Measurements from ENCODE around the gene REC114. TPM values are rescaled to one million over a fixed set of nuclear protein-coding genes. Genes with fewer than 3 reads are reported as not detected.

Gene REC114, protein sequence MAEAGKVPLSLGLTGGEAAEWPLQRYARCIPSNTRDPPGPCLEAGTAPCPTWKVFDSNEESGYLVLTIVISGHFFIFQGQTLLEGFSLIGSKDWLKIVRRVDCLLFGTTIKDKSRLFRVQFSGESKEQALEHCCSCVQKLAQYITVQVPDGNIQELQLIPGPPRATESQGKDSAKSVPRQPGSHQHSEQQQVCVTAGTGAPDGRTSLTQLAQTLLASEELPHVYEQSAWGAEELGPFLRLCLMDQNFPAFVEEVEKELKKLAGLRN
- total RNA-seq (not detected), polyA plus RNA-seq (under 1 TPM in 1 of 3 donors, not detected in 2; 0.40 TPM)
- long read RNA-seq, donor 1, result 0 reads
- long read RNA-seq, donor 2, partial matches to known transcripts, result 17 of 77 reads
- long read RNA-seq, donor 2, other reads (novel, unspliced or antisense), result 60 of 77 reads
- long read RNA-seq, donor 3, result 0 reads
- long read RNA-seq, donor 4, result 0 reads
- long read RNA-seq, donor 5, result 0 reads
- long read RNA-seq, donor 6, partial matches to known transcripts, result 0 of 1 reads
- long read RNA-seq, donor 6, other reads (novel, unspliced or antisense), result 1 of 1 reads
- long read RNA-seq, donor 7, result 0 reads
- long read RNA-seq, donor 8, result 0 reads
- long read RNA-seq, donor 9, partial matches to known transcripts, result 5 of 55 reads
- long read RNA-seq, donor 9, other reads (novel, unspliced or antisense), result 50 of 55 reads
- long read RNA-seq, donor 10, partial matches to known transcripts, result 25 of 79 reads
- long read RNA-seq, donor 10, other reads (novel, unspliced or antisense), result 54 of 79 reads

DNA sequence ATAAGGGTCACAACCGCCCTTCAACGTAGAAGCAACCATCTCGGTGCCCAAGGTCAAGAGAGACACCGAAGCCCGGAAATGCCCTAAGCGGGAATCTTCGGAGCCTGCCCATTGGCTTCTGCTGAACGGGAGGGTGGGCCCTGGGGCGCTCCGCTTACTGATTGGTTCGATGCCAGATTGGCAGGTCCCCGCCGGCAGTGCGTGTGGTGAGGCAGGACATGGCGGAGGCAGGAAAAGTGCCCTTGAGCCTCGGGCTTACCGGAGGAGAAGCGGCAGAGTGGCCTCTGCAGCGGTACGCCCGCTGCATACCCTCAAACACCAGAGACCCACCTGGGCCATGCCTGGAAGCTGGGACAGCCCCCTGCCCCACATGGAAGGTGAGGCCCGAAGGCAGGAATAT lies at the start of gene REC114:
Gene REC114, plus strand, starts transcription at position 197 of the 400 bp plus-strand sequence. Its CDS starts 22 bp downstream, at position 219.
- Histone ChIP-seq H3K27ac (no peak within 1 kb of the TSS), H3K4me3 (no peak within 1 kb of the TSS), H3K9me3 (replicated peaks in 1 of 3) (no peaks in the 10 kb centered on the region), H3K36me3 (replicated peaks in 1 of 2) (no peaks in the 10 kb centered on the region), H3K27me3 (peaks cover 14% of the 10 kb centered on the region), H3K4me1 (replicated peaks in 1 of 2) (no peaks in the 10 kb centered on the region)
- intact Hi-C loops (cut with DNase I), result no loop called here
- no peak for TF ChIP-seq POLR2A (IDR thresholded peaks at IDR 0.05)
- TF ChIP-seq, protein P1, sequence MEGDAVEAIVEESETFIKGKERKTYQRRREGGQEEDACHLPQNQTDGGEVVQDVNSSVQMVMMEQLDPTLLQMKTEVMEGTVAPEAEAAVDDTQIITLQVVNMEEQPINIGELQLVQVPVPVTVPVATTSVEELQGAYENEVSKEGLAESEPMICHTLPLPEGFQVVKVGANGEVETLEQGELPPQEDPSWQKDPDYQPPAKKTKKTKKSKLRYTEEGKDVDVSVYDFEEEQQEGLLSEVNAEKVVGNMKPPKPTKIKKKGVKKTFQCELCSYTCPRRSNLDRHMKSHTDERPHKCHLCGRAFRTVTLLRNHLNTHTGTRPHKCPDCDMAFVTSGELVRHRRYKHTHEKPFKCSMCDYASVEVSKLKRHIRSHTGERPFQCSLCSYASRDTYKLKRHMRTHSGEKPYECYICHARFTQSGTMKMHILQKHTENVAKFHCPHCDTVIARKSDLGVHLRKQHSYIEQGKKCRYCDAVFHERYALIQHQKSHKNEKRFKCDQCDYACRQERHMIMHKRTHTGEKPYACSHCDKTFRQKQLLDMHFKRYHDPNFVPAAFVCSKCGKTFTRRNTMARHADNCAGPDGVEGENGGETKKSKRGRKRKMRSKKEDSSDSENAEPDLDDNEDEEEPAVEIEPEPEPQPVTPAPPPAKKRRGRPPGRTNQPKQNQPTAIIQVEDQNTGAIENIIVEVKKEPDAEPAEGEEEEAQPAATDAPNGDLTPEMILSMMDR (IDR thresholded peaks at IDR 0.05), result no peak
- no peak for DNase-seq
- WGBS, 4 donors, result 87 to 94% (median 92%) methylated on average over 13 to 22 of the region's 22 CpGs

DNA sequence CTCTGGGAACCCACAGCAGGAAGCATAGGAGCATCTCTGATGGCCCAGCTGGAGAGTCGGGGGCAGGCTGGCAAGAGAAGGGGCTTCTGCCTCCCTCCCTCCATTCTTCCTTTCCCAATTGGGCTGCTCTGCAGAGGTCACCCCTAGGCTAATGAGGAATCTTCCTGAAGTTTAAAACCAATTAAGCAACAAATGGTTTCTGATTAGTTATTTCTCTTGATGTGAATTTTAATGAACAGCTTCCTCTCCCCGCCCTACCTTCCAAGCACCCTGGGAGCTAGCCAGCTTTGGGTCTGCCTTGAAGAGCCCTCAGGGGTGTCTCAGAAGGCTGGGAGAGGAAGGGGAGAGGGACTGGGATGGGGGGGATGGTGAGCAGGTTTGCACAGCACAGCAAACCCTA lies 49.6 kb upstream of the REC114 start:
- Histone ChIP-seq H3K4me3 (no peak overlapping the region), H3K36me3 (replicated peaks in 1 of 2) (no peaks in the 10 kb centered on the region), H3K4me1 (replicated peaks in 1 of 2) (peaks cover 0 to 3% of the 10 kb centered on the region in 2 donors), H3K27ac (no peak overlapping the region), H3K27me3 (no peaks in the 10 kb centered on the region), H3K9me3 (replicated peaks in 1 of 3) (no peaks in the 10 kb centered on the region)
- TF ChIP-seq POLR2A (IDR thresholded peaks at IDR 0.05), result no peak
- TF ChIP-seq, protein P1 (IDR thresholded peaks at IDR 0.05), result no peak
- DNase-seq, result peak in 1 of 7 donors; percentile 24
- WGBS, 4 donors, result 66 to 77% (median 73%) methylated on average over 1 to 2 of the region's 2 CpGs
- intact Hi-C loops (cut with DNase I), result no loop called here

DNA sequence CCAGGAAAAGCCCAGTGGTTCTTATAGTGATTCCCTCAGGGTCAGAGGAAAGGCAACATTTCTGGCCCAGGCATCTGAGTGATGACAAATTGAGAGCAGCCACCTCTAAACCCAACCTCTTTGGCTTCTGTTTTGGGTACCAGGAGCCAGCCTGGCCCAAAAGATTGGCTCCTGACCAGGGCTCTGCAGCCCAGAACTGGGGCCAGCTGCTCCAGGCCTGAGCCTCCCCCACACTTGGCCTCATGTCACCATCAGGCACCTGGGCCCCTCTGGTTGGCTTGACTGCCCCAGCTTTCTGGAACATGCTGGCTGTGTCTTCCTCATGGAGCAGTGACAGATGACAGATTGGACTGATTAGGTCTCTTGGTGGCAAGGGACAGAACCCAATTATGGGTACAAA lies 48.2 kb upstream of the REC114 start:
- no peaks in the 10 kb centered on the region for H3K4me1 ChIP-seq (replicated peaks in 1 of 2)
- no peaks in the 10 kb centered on the region for H3K27me3 ChIP-seq
- intact Hi-C loops (cut with DNase I), result no loop called here
- H3K36me3 ChIP-seq (replicated peaks in 1 of 2), result no peaks in the 10 kb centered on the region
- no peaks in the 10 kb centered on the region for H3K9me3 ChIP-seq (replicated peaks in 1 of 3)
- peak in 1 of 7 donors; percentile 54 for DNase-seq
- H3K4me3 ChIP-seq, result no peak overlapping the region
- no peak overlapping the region for H3K27ac ChIP-seq
- TF ChIP-seq, protein P1 (IDR thresholded peaks at IDR 0.05), result no peak
- no peak for TF ChIP-seq POLR2A (IDR thresholded peaks at IDR 0.05)

DNA sequence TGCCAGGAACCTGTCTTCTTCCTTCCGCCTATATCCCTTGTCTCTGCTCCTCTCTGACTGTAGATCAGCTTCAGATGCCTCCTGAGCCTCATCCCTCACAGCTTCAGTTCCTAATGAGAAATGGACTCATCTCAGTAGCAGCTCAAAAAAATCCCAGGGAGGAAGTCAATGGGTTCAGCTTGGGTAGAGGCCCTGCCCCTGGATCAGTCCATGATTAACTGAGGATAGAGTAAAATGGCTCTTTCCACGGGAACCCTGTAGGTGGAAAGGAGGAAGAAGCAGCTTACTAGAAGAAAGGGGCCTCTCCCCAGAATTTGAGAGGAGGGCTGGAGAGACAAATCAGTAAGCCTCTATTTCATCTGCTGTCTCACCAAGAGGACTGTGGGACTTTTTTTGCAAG lies 47.3 kb upstream of the REC114 start:
- no peak for TF ChIP-seq POLR2A (IDR thresholded peaks at IDR 0.05)
- TF ChIP-seq, protein P1 (IDR thresholded peaks at IDR 0.05), result no peak
- Histone ChIP-seq H3K4me1 (replicated peaks in 1 of 2) (no peaks in the 10 kb centered on the region), H3K36me3 (replicated peaks in 1 of 2) (no peaks in the 10 kb centered on the region), H3K27ac (no peak overlapping the region), H3K27me3 (no peaks in the 10 kb centered on the region), H3K4me3 (no peak overlapping the region), H3K9me3 (replicated peaks in 1 of 3) (no peaks in the 10 kb centered on the region)
- intact Hi-C loops (cut with DNase I), result no loop called here
- peak in 1 of 7 donors; percentile 28 for DNase-seq
- WGBS, 4 donors, result 61 to 93% (median 91%) methylated on average over 2 of the region's 2 CpGs

Data from adrenal gland (tissue), 19 donors.